ENCODE measurements around the gene AQP12B. TPM values are rescaled to one million over a fixed set of nuclear protein-coding genes. Genes with fewer than 3 reads are reported as not detected.
"Not testable (repeated sequence)": the region's sequence is repeated elsewhere in the genome, so short reads cannot be mapped to it uniquely, and the experiment has no call there.

Gene AQP12B
- polyA plus RNA-seq, 1 donor (not counting 4 experiments of a cell fraction or from before 2014, with no cell fraction given): not detected

DNA sequence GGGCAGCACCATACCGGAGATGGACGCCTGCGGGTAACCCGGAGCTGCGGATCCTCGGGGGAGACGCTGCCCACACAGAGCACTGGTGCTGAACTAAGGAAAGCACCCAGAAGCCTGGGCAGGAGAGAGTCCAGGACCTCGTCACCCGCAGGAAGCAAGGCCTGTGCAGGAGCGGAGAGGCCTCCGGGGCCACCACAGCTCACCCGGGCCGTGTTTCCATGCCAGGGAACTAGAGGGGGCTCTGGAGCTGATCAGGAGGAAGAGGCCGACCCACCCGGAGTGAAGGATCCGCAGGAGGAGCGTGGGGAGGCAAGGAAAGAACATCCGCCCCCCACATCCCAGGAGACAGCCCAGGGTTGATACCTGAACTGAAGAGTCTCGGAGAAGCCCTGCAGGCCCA is 3.8 kb downstream of the AQP12B start:
- H3K4me2 ChIP-seq (ENCODE audit: control insufficient read depth, extremely low read depth, insufficient read depth, low read depth, low read length); FAIRE-seq; H3K4me3 ChIP-seq (ENCODE audit: control insufficient read depth in 2 of 3, extremely low read depth in 1 of 3, insufficient read depth in 2 of 3, low read depth in 1 of 3, low read length in 3 of 3); dilution Hi-C loops (cut with MboI; ENCODE audit: extremely low pct_ligation_motif_present, low sequenced_read_pairs); H3K79me2 ChIP-seq (ENCODE audit: control insufficient read depth, insufficient read depth, low read length); H3K27ac ChIP-seq (ENCODE audit: control insufficient read depth, insufficient read depth, low read length); H2AFZ ChIP-seq (ENCODE audit: control insufficient read depth, low read length); H3K9me1 ChIP-seq (ENCODE audit: control insufficient read depth, extremely low read depth, insufficient read depth, low read length); DNase-seq (ENCODE audit: low read depth, low spot score); H4K20me1 ChIP-seq (ENCODE audit: control insufficient read depth, extremely low read depth, insufficient read depth, low read length); H3K27me3 ChIP-seq (ENCODE audit: control insufficient read depth, extremely low read depth, insufficient read depth, low read length); H3K36me3 ChIP-seq (ENCODE audit: control insufficient read depth in 2 of 2, extremely low read depth in 1 of 2, insufficient read depth in 2 of 2, low read length in 2 of 2); H3K4me1 ChIP-seq (ENCODE audit: control insufficient read depth, extremely low read depth, insufficient read depth, low read length); H3K9me3 ChIP-seq (ENCODE audit: control insufficient read depth, low read depth, low read length); H3K9ac ChIP-seq (ENCODE audit: control insufficient read depth, extremely low read depth, insufficient read depth, low read length): not testable (repeated sequence)

DNA sequence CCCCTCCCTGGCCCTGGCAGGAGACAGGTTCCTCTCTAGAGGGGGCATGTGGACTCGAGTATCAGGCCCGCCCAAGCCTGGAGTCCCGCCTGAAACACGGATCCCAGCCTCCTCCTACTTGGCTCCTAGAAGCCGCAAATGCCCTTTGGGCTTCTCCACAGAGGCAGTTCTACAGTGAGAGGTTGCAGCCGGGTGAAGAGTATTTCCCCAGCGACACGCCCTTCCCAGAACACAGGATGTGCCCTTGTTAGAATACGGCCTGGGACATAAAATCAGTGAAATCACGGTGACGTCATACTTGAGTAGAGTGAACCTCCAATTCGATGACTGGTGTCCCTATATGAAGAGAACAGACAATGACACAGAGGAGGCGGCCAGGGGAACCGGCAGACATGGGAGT is 4.6 kb downstream of the AQP12B start:
- DNase-seq (ENCODE audit: low read depth, low spot score); dilution Hi-C loops (cut with MboI; ENCODE audit: extremely low pct_ligation_motif_present, low sequenced_read_pairs); FAIRE-seq; H3K9ac ChIP-seq (ENCODE audit: control insufficient read depth, extremely low read depth, insufficient read depth, low read length); H3K4me2 ChIP-seq (ENCODE audit: control insufficient read depth, extremely low read depth, insufficient read depth, low read depth, low read length); H3K27me3 ChIP-seq (ENCODE audit: control insufficient read depth, extremely low read depth, insufficient read depth, low read length); H4K20me1 ChIP-seq (ENCODE audit: control insufficient read depth, extremely low read depth, insufficient read depth, low read length); H3K4me3 ChIP-seq (ENCODE audit: control insufficient read depth in 2 of 3, extremely low read depth in 1 of 3, insufficient read depth in 2 of 3, low read depth in 1 of 3, low read length in 3 of 3); H3K9me1 ChIP-seq (ENCODE audit: control insufficient read depth, extremely low read depth, insufficient read depth, low read length); H3K4me1 ChIP-seq (ENCODE audit: control insufficient read depth, extremely low read depth, insufficient read depth, low read length); H3K36me3 ChIP-seq (ENCODE audit: control insufficient read depth in 2 of 2, extremely low read depth in 1 of 2, insufficient read depth in 2 of 2, low read length in 2 of 2); H3K9me3 ChIP-seq (ENCODE audit: control insufficient read depth, low read depth, low read length); H3K79me2 ChIP-seq (ENCODE audit: control insufficient read depth, insufficient read depth, low read length); H3K27ac ChIP-seq (ENCODE audit: control insufficient read depth, insufficient read depth, low read length); H2AFZ ChIP-seq (ENCODE audit: control insufficient read depth, low read length): not testable (repeated sequence)

DNA sequence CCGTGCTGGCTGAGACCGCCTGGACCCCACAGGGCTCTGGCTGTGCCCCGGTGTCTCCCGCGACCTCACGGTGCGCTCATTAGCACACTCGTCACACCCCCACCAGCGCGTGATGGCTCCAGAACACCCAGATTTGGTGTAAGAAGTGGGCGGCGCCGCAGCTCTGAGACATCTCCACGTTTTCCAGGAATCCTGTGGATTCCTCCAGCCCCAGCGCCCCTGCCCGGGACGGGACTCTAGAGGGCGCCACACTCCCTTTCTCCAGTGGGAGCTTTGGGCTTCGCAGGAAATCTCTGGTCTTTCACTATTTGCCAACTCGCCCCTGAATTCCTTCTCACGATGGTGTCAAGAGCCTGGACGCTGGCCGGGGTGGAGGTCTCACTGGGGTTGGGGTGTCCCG is 7.3 kb downstream of the AQP12B start:
- H3K4me2 ChIP-seq (ENCODE audit: control insufficient read depth, extremely low read depth, insufficient read depth, low read depth, low read length); H3K79me2 ChIP-seq (ENCODE audit: control insufficient read depth, insufficient read depth, low read length); H3K27ac ChIP-seq (ENCODE audit: control insufficient read depth, insufficient read depth, low read length); H3K36me3 ChIP-seq (ENCODE audit: control insufficient read depth in 2 of 2, extremely low read depth in 1 of 2, insufficient read depth in 2 of 2, low read length in 2 of 2); H2AFZ ChIP-seq (ENCODE audit: control insufficient read depth, low read length); DNase-seq (ENCODE audit: low read depth, low spot score); H4K20me1 ChIP-seq (ENCODE audit: control insufficient read depth, extremely low read depth, insufficient read depth, low read length); H3K9me3 ChIP-seq (ENCODE audit: control insufficient read depth, low read depth, low read length); H3K4me3 ChIP-seq (ENCODE audit: control insufficient read depth in 2 of 3, extremely low read depth in 1 of 3, insufficient read depth in 2 of 3, low read depth in 1 of 3, low read length in 3 of 3); FAIRE-seq; H3K9ac ChIP-seq (ENCODE audit: control insufficient read depth, extremely low read depth, insufficient read depth, low read length); H3K9me1 ChIP-seq (ENCODE audit: control insufficient read depth, extremely low read depth, insufficient read depth, low read length); dilution Hi-C loops (cut with MboI; ENCODE audit: extremely low pct_ligation_motif_present, low sequenced_read_pairs); H3K4me1 ChIP-seq (ENCODE audit: control insufficient read depth, extremely low read depth, insufficient read depth, low read length): not testable (repeated sequence)
- H3K27me3 ChIP-seq (ENCODE audit: control insufficient read depth, extremely low read depth, insufficient read depth, low read length): peaks cover 22% of the 10 kb centered on the region

DNA sequence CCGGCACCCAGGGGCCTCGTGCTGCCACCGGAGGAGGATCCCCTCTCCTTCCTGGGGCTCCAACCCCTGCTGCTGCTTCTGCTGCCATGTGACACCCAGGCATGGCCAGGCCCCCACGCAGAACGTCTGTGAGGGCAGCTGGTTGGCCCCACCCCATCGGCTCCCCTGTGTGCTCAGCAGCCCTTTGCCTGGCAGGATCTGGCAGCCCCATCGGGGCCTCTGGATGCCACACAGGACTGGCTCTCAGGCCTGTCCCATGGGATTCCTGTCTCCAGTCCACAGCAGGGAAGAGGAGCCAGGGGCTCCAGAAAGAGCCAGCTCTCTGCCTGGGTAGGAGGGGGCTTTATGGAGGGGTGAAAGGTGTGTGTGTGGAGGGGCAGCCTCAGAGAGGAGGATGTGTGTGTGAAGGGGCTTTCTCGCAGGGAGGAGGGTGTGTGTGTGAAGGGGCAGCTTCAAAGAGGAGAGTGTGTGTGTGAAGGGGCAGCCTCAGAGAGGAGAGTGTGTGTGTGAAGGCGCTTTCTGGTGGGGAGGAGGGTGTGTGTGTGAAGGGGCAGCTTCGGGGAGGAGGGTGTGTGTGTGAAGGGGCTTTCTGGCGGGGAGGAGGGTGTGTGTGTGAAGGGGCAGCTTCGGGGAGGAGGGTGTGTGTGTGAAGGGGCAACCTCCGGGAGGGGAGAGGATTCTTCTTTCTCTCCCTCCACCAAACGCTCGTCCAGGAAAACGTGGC is 8.1 kb downstream of the AQP12B start:
- DNase-seq (ENCODE audit: low read depth, low spot score); H4K20me1 ChIP-seq (ENCODE audit: control insufficient read depth, extremely low read depth, insufficient read depth, low read length); dilution Hi-C loops (cut with MboI; ENCODE audit: extremely low pct_ligation_motif_present, low sequenced_read_pairs); H3K4me3 ChIP-seq (ENCODE audit: control insufficient read depth in 2 of 3, extremely low read depth in 1 of 3, insufficient read depth in 2 of 3, low read depth in 1 of 3, low read length in 3 of 3); H3K79me2 ChIP-seq (ENCODE audit: control insufficient read depth, insufficient read depth, low read length); H3K27ac ChIP-seq (ENCODE audit: control insufficient read depth, insufficient read depth, low read length); H3K9ac ChIP-seq (ENCODE audit: control insufficient read depth, extremely low read depth, insufficient read depth, low read length); H3K4me1 ChIP-seq (ENCODE audit: control insufficient read depth, extremely low read depth, insufficient read depth, low read length); H3K9me3 ChIP-seq (ENCODE audit: control insufficient read depth, low read depth, low read length); FAIRE-seq; H3K36me3 ChIP-seq (ENCODE audit: control insufficient read depth in 2 of 2, extremely low read depth in 1 of 2, insufficient read depth in 2 of 2, low read length in 2 of 2); H3K9me1 ChIP-seq (ENCODE audit: control insufficient read depth, extremely low read depth, insufficient read depth, low read length); H2AFZ ChIP-seq (ENCODE audit: control insufficient read depth, low read length); H3K4me2 ChIP-seq (ENCODE audit: control insufficient read depth, extremely low read depth, insufficient read depth, low read depth, low read length): not testable (repeated sequence)
- peaks cover 22% of the 10 kb centered on the region for H3K27me3 ChIP-seq (ENCODE audit: control insufficient read depth, extremely low read depth, insufficient read depth, low read length)
